ENCODE measurements around the gene GNB1L.
"Not testable (repeated sequence)": the region's sequence is repeated elsewhere in the genome, so short reads cannot be mapped to it uniquely, and the experiment has no call there.

The GNB1L gene

GRCh38 chr22:19795617-19796008, 59.1 kb downstream of the GNB1L start:
- peak; percentile 11 for DNase-seq (ENCODE audit: low spot score)

GRCh38 chr22:19793661-19794310, 60.9 kb downstream of the GNB1L start:
- no peak for DNase-seq (ENCODE audit: low spot score)

GRCh38 chr22:19793161-19793560, 61.5 kb downstream of the GNB1L start:
- DNase-seq (ENCODE audit: low spot score), result no peak

- not testable (repeated sequence) for DNase-seq (ENCODE audit: low spot score)
Measured at GRCh38 chr22:19792383-19792896, 62.2 kb downstream of the GNB1L start.

- no peak for DNase-seq (ENCODE audit: low spot score)
Measured at GRCh38 chr22:19791894-19792293, 62.8 kb downstream of the GNB1L start.

- no peak for DNase-seq (ENCODE audit: low spot score)
Measured at GRCh38 chr22:19791243-19791642, 63.4 kb downstream of the GNB1L start.

GRCh38 chr22:19789828-19790227, 64.8 kb downstream of the GNB1L start:
- DNase-seq (ENCODE audit: low spot score), result no peak

GRCh38 chr22:19789406-19789805, 65.3 kb downstream of the GNB1L start:
- DNase-seq (ENCODE audit: low spot score), result no peak

- DNase-seq (ENCODE audit: low spot score), result no peak
Measured at GRCh38 chr22:19788661-19789225, 65.9 kb downstream of the GNB1L start.

- DNase-seq (ENCODE audit: low spot score), result no peak
Measured at GRCh38 chr22:19787849-19788141, 66.9 kb downstream of the GNB1L start.

- DNase-seq (ENCODE audit: low spot score), result no peak
Measured at GRCh38 chr22:19786959-19787848, 67.5 kb downstream of the GNB1L start.

GRCh38 chr22:19786264-19786585, 68.4 kb downstream of the GNB1L start:
- DNase-seq (ENCODE audit: low spot score), result no peak

GRCh38 chr22:19785461-19786263, 69.0 kb downstream of the GNB1L start:
- DNase-seq (ENCODE audit: low spot score), result no peak

- DNase-seq (ENCODE audit: low spot score), result no peak
Measured at GRCh38 chr22:19784384-19785175, 70.1 kb downstream of the GNB1L start.

- DNase-seq (ENCODE audit: low spot score), result no peak
Measured at GRCh38 chr22:19783586-19784383, 70.9 kb downstream of the GNB1L start.

GRCh38 chr22:19782533-19782932, 72.1 kb downstream of the GNB1L start:
- DNase-seq (ENCODE audit: low spot score), result no peak

- DNase-seq (ENCODE audit: low spot score), result no peak
Measured at GRCh38 chr22:19779685-19780268, 74.9 kb downstream of the GNB1L start.

GRCh38 chr22:19779011-19779421, 75.7 kb downstream of the GNB1L start:
- DNase-seq (ENCODE audit: low spot score), result no peak

- DNase-seq (ENCODE audit: low spot score), result not testable (repeated sequence)
Measured at GRCh38 chr22:19777192-19777591, 77.5 kb downstream of the GNB1L start.

- DNase-seq (ENCODE audit: low spot score), result no peak
Measured at GRCh38 chr22:19776433-19777031, 78.1 kb downstream of the GNB1L start.

All from globus pallidus (tissue), 1 donor.